PC-9 (cell line): Measurements from ENCODE around the gene SETMAR. TPM values are rescaled to one million over a fixed set of nuclear protein-coding genes. Genes with fewer than 3 reads are reported as not detected.
A peak's percentile ranks its signal among the peaks of the same experiment; 100 is the strongest.

ENCODE experiments used
- BruUV-seq: library from RNA; stranded (reverse); fragments of 400-500 nt; replicated peaks from 2 replicates; lab custom pipeline; 2021; lab: Mats Ljungman, UMichigan
- CTCF ChIA-PET: fragments of 300-600 bp; sonication (Branson Sonifier 250); formaldehyde crosslinking; loops from one replicate; lab custom pipeline; 2022; ENCODE audit warnings: antibody characterized with exemption; lab: Charles Lee
- POLR2A ChIA-PET: fragments of 300-600 bp; sonication (Branson Sonifier 250); formaldehyde crosslinking; loops from one replicate; lab custom pipeline; 2022; ENCODE audit warnings: antibody characterized with exemption; ENCODE audit not compliant: unreplicated experiment; lab: Charles Lee
- DNase-seq, 2 experiments: peaks; one replicate each; pipeline versions ENCODE4 v3.0.0 to v3.0.0-alpha.2; 2015 to 2022; ENCODE audit warnings: mixed read lengths in 1 of 2
- H2AFZ ChIP-seq: fragments of 200-600 bp; sonication (generic); 2 replicates; pipeline ENCODE4 v1.8.1; 2017; ENCODE audit warnings: antibody characterized with exemption
- H3F3A ChIP-seq: fragments of 200-600 bp; sonication (generic); 2 replicates; pipeline ENCODE4 v1.8.1; 2017; ENCODE audit warnings: antibody characterized with exemption, mild to moderate bottlenecking, low read depth; ENCODE audit not compliant: insufficient read depth
- H3K27ac ChIP-seq: fragments of 200-600 bp; sonication (generic); 2 replicates; pipeline ENCODE4 v1.6.1; 2016; ENCODE audit warnings: mixed run types
- H3K27me3 ChIP-seq: fragments of 200-600 bp; sonication (generic); 2 replicates; pipeline ENCODE4 v1.6.1; 2016; ENCODE audit warnings: low read depth, mixed run types; ENCODE audit not compliant: insufficient read depth
- H3K36me3 ChIP-seq: fragments of 200-600 bp; sonication (generic); 2 replicates; pipeline ENCODE4 v1.6.1; 2016; ENCODE audit warnings: low read depth, mixed run types
- H3K4me1 ChIP-seq: fragments of 200-600 bp; sonication (generic); replicated peaks from 2 replicates; pipeline ENCODE4 v1.6.1; 2016; ENCODE audit warnings: mixed run types; ENCODE audit not compliant: insufficient read depth
- H3K4me2 ChIP-seq: fragments of 200-600 bp; sonication (generic); 2 replicates; pipeline ENCODE4 v1.6.1; 2017; ENCODE audit warnings: mixed run types
- H3K4me3 ChIP-seq: fragments of 200-600 bp; sonication (generic); 2 replicates; pipeline ENCODE4 v1.6.1; 2016; ENCODE audit warnings: mixed run types
- H3K79me2 ChIP-seq: fragments of 200-600 bp; sonication (generic); 2 replicates; pipeline ENCODE4 v1.6.1; 2017; ENCODE audit warnings: low read depth, mixed run types
- H3K9me2 ChIP-seq: fragments of 200-600 bp; sonication (generic); 2 replicates; pipeline ENCODE4 v1.8.1; 2017; ENCODE audit warnings: mild to moderate bottlenecking; ENCODE audit not compliant: insufficient read depth
- H3K9me3 ChIP-seq: fragments of 200-600 bp; sonication (generic); 2 replicates; pipeline ENCODE4 v1.8.1; 2016; ENCODE audit warnings: low read depth; ENCODE audit not compliant: insufficient read depth
- H4K20me1 ChIP-seq: fragments of 200-600 bp; sonication (generic); 2 replicates; pipeline ENCODE4 v1.8.1; 2017; ENCODE audit not compliant: insufficient read depth
- CTCF ChIP-seq: fragments of 200-600 bp; sonication (generic); conservative IDR thresholded peaks from 2 replicates; pipeline ENCODE4 v1.6.1; 2017; ENCODE audit warnings: mixed run types, antibody characterized with exemption, mild to moderate bottlenecking, moderate library complexity
- EZH2 ChIP-seq: fragments of 200-600 bp; sonication (generic); IDR thresholded peaks from 2 replicates; pipeline ENCODE4 v1.8.0; 2017; ENCODE audit warnings: antibody characterized with exemption, low read depth
- intact Hi-C: fragments of 100-400 bp; cut with micrococcal nuclease; formaldehyde crosslinking; loops from one replicate; pipeline ENCODE4 v1.10.0; 2022; ENCODE audit not compliant: unreplicated experiment
- total RNA-seq: library from RNA; stranded (reverse); gene quantifications from 2 replicates; pipeline ENCODE4 v1.2.3, GENCODE V29; 2021

Gene SETMAR
- total RNA-seq, 1 experiment from 2014 or later: 7.6 TPM

- Histone ChIP-seq H3K9me3 (no peaks in the 10 kb centered on the region), H3K27ac (no peak overlapping the region), H3K4me2 (no peak overlapping the region), H3K27me3 (no peaks in the 10 kb centered on the region), H3K4me3 (no peak overlapping the region), H4K20me1 (no peaks in the 10 kb centered on the region), H3K4me1 (no peaks in the 10 kb centered on the region), H3K36me3 (no peaks in the 10 kb centered on the region), H3K79me2 (no peaks in the 10 kb centered on the region), H3K9me2 (no peaks in the 10 kb centered on the region), H2AFZ (no peak overlapping the region), H3F3A (no peaks in the 10 kb centered on the region)
- intact Hi-C loops: no loop called here
- DNase-seq: no peak
- TF ChIP-seq EZH2 (no peak), CTCF (no peak)
- BruUV-seq: no TSS peak
- ChIA-PET POLR2A (no interaction called here), CTCF (no interaction called here)
Measured at GRCh38 chr3:4343258-4343657, 40.1 kb downstream of the SETMAR start.

DNA sequence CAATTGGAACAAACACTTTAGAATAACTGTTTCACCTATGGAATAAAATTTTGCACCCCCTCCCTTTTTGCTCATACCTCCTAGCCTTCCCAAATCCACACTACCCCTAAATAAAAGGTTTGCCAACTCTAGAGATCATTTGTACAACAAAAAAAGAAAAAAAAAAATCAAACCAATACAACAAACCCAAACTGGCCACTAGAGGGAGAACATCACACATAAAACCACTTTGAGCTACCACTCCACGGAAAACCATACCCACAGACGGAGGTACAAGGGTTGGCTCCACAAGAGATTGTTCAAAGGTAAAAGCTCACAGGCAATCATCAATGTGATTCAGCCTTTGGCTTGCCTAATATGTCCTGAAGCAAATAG lies 47.6 kb downstream of the SETMAR start:
- TF ChIP-seq EZH2 (no peak), CTCF (peak; percentile 80)
- no peaks in the 10 kb centered on the region for H3K9me3 ChIP-seq
- ChIA-PET POLR2A (no interaction called here), CTCF (interaction anchor here (0.7 to 1.8 kb wide), 7 partner anchors 40 to 909 kb away, joined by 3 to 12 read pairs (median 4); partner anchors contain the start of gene ITPR1)
- intact Hi-C loops: loop anchor here (1.0 to 10.0 kb wide), 3 partner anchors 144 to 707 kb away; partner anchors contain the start of gene ITPR1
- no peaks in the 10 kb centered on the region for H3K27me3 ChIP-seq
- no TSS peak for BruUV-seq
- H3K27ac ChIP-seq: no peak overlapping the region
- no peaks in the 10 kb centered on the region for H3K36me3 ChIP-seq
- no peaks in the 10 kb centered on the region for H3K79me2 ChIP-seq
- H3K4me2 ChIP-seq: no peak overlapping the region
- no peaks in the 10 kb centered on the region for H3K4me1 ChIP-seq
- H3K4me3 ChIP-seq: no peak overlapping the region
- no peaks in the 10 kb centered on the region for H4K20me1 ChIP-seq
- peak; percentile 10 to 33 for DNase-seq
- no peak overlapping the region for H2AFZ ChIP-seq
- H3K9me2 ChIP-seq: no peaks in the 10 kb centered on the region
- H3F3A ChIP-seq: no peaks in the 10 kb centered on the region

GRCh38 chr3:4351164-4351855 lies 48.1 kb downstream of the SETMAR start:
- H3F3A ChIP-seq: no peaks in the 10 kb centered on the region
- intact Hi-C loops: loop anchor here (1.0 to 10.0 kb wide), 3 partner anchors 143 to 706 kb away; partner anchors contain the start of gene ITPR1
- ChIA-PET POLR2A (no interaction called here), CTCF (interaction anchor here (0.7 to 1.8 kb wide), 4 partner anchors 40 to 314 kb away, joined by 3 to 12 read pairs (median 4); partner anchors contain the start of gene ITPR1)
- no peaks in the 10 kb centered on the region for H3K27me3 ChIP-seq
- H3K79me2 ChIP-seq: no peaks in the 10 kb centered on the region
- TF ChIP-seq EZH2 (no peak), CTCF (peak; percentile 8)
- no peaks in the 10 kb centered on the region for H3K4me1 ChIP-seq
- no peaks in the 10 kb centered on the region for H3K9me2 ChIP-seq
- DNase-seq: no peak
- BruUV-seq: no TSS peak
- no peak overlapping the region for H3K4me3 ChIP-seq
- no peak overlapping the region for H3K4me2 ChIP-seq
- no peaks in the 10 kb centered on the region for H3K36me3 ChIP-seq
- no peaks in the 10 kb centered on the region for H3K9me3 ChIP-seq
- no peak overlapping the region for H2AFZ ChIP-seq
- H4K20me1 ChIP-seq: no peaks in the 10 kb centered on the region
- H3K27ac ChIP-seq: no peak overlapping the region
